Measurements from ENCODE around the gene KCNC3.

DNA sequence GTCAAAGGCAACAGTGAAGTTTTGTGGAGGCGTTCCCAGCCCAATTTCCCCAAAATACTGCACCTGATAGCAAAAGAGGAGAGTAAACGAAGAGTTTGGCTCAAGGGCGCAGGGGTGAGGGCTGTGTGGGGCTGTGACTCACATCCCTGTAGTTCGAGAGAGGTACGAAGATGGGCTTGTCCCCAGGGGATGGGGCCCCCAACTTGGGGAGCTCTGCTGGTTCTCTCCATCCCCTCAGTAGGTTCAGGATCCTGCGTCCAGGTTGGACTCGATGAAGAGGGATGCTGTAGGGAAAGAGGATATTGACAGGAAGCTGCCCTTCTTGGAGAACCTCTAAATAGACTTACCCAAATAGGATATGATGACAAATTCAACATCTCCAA lies 32.8 kb upstream of the KCNC3 start:
- TF ChIP-seq EZH2 (IDR thresholded peaks at IDR 0.05; ENCODE audit: insufficient read depth, low read length) (no peak), CTCF (IDR thresholded peaks at IDR 0.05; ENCODE audit: insufficient read depth, low read depth, low read length) (no peak)
